ENCODE data around the gene AMOTL2. TPM values are rescaled to one million over a fixed set of nuclear protein-coding genes. Genes with fewer than 3 reads are reported as not detected.

The AMOTL2 gene
- polyA plus RNA-seq, 1 donor (not counting 4 experiments of a cell fraction or from before 2014, with no cell fraction given): 39.8 TPM

GRCh38 chr3:134392336-134392983, 18.2 kb upstream of the AMOTL2 start:
- dilution Hi-C loops (cut with MboI; ENCODE audit: extremely low pct_ligation_motif_present, low sequenced_read_pairs): no loop called here
- no peaks in the 10 kb centered on the region for H3K9me1 ChIP-seq (ENCODE audit: control insufficient read depth, extremely low read depth, insufficient read depth, low read length)
- no peaks in the 10 kb centered on the region for H3K36me3 ChIP-seq (ENCODE audit: control insufficient read depth in 2 of 2, extremely low read depth in 1 of 2, insufficient read depth in 2 of 2, low read length in 2 of 2)
- H3K4me3 ChIP-seq (ENCODE audit: control insufficient read depth in 2 of 3, extremely low read depth in 1 of 3, insufficient read depth in 2 of 3, low read depth in 1 of 3, low read length in 3 of 3): no peak overlapping the region
- H3K9ac ChIP-seq (ENCODE audit: control insufficient read depth, extremely low read depth, insufficient read depth, low read length): no peak overlapping the region
- H3K27ac ChIP-seq (ENCODE audit: control insufficient read depth, insufficient read depth, low read length): no peak overlapping the region
- DNase-seq (ENCODE audit: low read depth, low spot score) (no peak), FAIRE-seq (no peak)
- H3K4me1 ChIP-seq (ENCODE audit: control insufficient read depth, extremely low read depth, insufficient read depth, low read length): peaks cover 4% of the 10 kb centered on the region
- no peaks in the 10 kb centered on the region for H3K27me3 ChIP-seq (ENCODE audit: control insufficient read depth, extremely low read depth, insufficient read depth, low read length)
- H3K79me2 ChIP-seq (ENCODE audit: control insufficient read depth, insufficient read depth, low read length): no peaks in the 10 kb centered on the region
- no peak for TF ChIP-seq CTCF (optimal IDR thresholded peaks at IDR 0.05 in 1 of 3, IDR thresholded peaks at IDR 0.05 in 1 of 3, conservative IDR thresholded peaks at IDR 0.05 in 1 of 3; ENCODE audit: extremely low read depth in 1 of 3, insufficient read depth in 2 of 3, low read length in 3 of 3)
- no peak for TF ChIP-seq EZH2 (IDR thresholded peaks at IDR 0.05; ENCODE audit: low read length)
- H4K20me1 ChIP-seq (ENCODE audit: control insufficient read depth, extremely low read depth, insufficient read depth, low read length): no peaks in the 10 kb centered on the region
- no peak overlapping the region for H2AFZ ChIP-seq (ENCODE audit: control insufficient read depth, low read length)
- H3K9me3 ChIP-seq (ENCODE audit: control insufficient read depth, low read depth, low read length): peaks cover 3% of the 10 kb centered on the region
- no peak overlapping the region for H3K4me2 ChIP-seq (ENCODE audit: control insufficient read depth, extremely low read depth, insufficient read depth, low read depth, low read length)

- peaks cover 3% of the 10 kb centered on the region for H3K9me3 ChIP-seq (ENCODE audit: control insufficient read depth, low read depth, low read length)
- no peaks in the 10 kb centered on the region for H3K27me3 ChIP-seq (ENCODE audit: control insufficient read depth, extremely low read depth, insufficient read depth, low read length)
- FAIRE-seq (no peak), DNase-seq (ENCODE audit: low read depth, low spot score) (no peak)
- H3K27ac ChIP-seq (ENCODE audit: control insufficient read depth, insufficient read depth, low read length): no peak overlapping the region
- peaks cover 4% of the 10 kb centered on the region for H3K4me1 ChIP-seq (ENCODE audit: control insufficient read depth, extremely low read depth, insufficient read depth, low read length)
- no peak overlapping the region for H3K4me3 ChIP-seq (ENCODE audit: control insufficient read depth in 2 of 3, extremely low read depth in 1 of 3, insufficient read depth in 2 of 3, low read depth in 1 of 3, low read length in 3 of 3)
- no peak overlapping the region for H3K4me2 ChIP-seq (ENCODE audit: control insufficient read depth, extremely low read depth, insufficient read depth, low read depth, low read length)
- H3K9ac ChIP-seq (ENCODE audit: control insufficient read depth, extremely low read depth, insufficient read depth, low read length): no peak overlapping the region
- H2AFZ ChIP-seq (ENCODE audit: control insufficient read depth, low read length): no peak overlapping the region
- TF ChIP-seq CTCF (optimal IDR thresholded peaks at IDR 0.05 in 1 of 3, IDR thresholded peaks at IDR 0.05 in 1 of 3, conservative IDR thresholded peaks at IDR 0.05 in 1 of 3; ENCODE audit: extremely low read depth in 1 of 3, insufficient read depth in 2 of 3, low read length in 3 of 3) (no peak), EZH2 (IDR thresholded peaks at IDR 0.05; ENCODE audit: low read length) (no peak)
- dilution Hi-C loops (cut with MboI; ENCODE audit: extremely low pct_ligation_motif_present, low sequenced_read_pairs): no loop called here
- no peaks in the 10 kb centered on the region for H3K9me1 ChIP-seq (ENCODE audit: control insufficient read depth, extremely low read depth, insufficient read depth, low read length)
- no peaks in the 10 kb centered on the region for H3K79me2 ChIP-seq (ENCODE audit: control insufficient read depth, insufficient read depth, low read length)
- H4K20me1 ChIP-seq (ENCODE audit: control insufficient read depth, extremely low read depth, insufficient read depth, low read length): no peaks in the 10 kb centered on the region
- no peaks in the 10 kb centered on the region for H3K36me3 ChIP-seq (ENCODE audit: control insufficient read depth in 2 of 2, extremely low read depth in 1 of 2, insufficient read depth in 2 of 2, low read length in 2 of 2)
Observed at GRCh38 chr3:134389865-134390264, 15.6 kb upstream of the AMOTL2 start.

All from keratinocyte (primary cell).